ENCODE results near the gene GPRIN2. TPM values are rescaled to one million over a fixed set of nuclear protein-coding genes. Genes with fewer than 3 reads are reported as not detected.

The GPRIN2 gene
- total RNA-seq, 1 donor from 2014 or later = 18.8 TPM

DNA sequence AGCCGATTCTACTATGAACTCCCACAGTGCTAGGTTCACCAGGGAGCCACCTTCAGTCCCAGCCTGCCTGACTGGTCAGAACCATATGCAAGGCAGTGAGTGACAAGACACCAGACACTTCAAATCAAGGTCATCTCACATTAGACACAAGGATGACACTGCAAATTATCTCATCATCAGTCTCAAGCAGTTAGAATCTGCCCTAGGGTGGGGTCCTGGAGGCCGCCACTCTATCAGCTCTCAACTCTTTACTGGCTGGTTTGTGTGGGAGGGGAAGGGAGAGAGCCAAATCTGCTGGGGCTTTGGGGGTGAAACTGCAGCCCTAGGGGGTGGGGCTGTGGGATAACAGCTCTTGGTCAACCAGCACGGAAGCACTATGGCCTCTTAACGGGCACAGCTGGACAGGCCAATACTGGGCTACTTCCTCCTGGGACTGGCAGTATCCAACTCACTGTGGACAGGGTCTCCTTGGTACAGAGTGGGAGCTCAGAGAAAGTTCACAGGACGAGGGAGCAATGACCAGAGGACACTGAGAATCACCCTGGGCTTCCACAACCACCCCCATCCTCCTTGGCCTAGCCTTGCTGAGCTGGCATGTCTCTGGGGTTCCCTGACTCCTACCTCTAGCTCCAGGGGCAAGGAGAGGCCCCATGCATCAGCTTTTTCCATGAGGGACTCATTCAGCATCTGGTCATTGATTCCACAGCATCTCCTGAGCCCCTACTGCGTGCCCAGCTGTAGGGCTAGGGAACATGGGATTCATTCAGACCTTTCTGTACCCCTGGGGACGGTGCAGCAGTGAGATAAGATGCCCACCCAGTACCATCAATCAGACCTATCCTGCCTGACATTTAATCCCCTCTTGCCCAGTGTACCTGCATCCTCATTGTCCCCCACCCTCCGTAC lies 5.4 kb downstream of the GPRIN2 start:
- DNase-seq (ENCODE audit: low spot score in 2 of 2) (peak in 1 of 2 donors; percentile 50), FAIRE-seq (no peak)

DNA sequence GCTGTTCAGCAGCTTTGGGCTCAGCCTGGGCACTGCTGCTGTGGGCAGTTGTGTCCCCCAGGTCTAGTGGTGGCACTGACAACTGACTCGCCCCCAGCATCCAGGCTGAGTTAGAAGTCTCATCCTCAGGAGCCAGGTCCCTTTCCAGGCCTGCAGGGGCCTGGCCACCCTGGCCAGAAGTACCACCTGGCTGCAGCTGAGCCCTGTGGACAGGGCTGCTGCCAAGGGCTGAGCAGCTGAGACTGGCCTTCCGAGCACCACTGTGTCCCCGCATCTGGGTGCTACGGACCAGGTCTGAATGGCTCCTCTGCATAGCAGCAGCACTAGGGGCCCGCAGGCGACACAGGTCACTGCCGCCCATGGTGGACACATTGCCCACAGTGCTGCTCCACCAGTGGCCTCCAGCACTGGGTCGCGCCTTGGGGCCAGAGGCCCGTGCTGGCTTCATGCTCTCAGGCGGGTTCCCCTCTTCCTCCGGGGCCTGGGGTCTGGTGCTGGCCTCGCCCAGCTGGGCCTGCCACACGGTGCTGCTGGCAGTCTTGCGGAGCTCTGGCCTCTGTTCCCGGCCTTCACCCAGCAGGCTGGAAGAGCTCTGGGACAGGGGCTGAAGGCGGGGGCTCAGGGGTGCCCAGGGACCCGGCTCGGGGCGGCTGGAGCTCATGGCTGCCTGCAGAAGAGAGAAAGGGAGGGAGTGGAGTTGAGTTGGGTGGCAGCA lies 6.2 kb downstream of the GPRIN2 start:
- DNase-seq (ENCODE audit: low spot score in 2 of 2) = no peak
- FAIRE-seq = no peak

- FAIRE-seq (no peak), DNase-seq (ENCODE audit: low spot score in 2 of 2) (peak in 1 of 2 donors; percentile 47)
These were observed 7.0 kb downstream of the GPRIN2 start for GRCh38 chr10:46549171-46550075.

GRCh38 chr10:46548498-46549090 lies 7.9 kb downstream of the GPRIN2 start:
- no peak for FAIRE-seq

DNA sequence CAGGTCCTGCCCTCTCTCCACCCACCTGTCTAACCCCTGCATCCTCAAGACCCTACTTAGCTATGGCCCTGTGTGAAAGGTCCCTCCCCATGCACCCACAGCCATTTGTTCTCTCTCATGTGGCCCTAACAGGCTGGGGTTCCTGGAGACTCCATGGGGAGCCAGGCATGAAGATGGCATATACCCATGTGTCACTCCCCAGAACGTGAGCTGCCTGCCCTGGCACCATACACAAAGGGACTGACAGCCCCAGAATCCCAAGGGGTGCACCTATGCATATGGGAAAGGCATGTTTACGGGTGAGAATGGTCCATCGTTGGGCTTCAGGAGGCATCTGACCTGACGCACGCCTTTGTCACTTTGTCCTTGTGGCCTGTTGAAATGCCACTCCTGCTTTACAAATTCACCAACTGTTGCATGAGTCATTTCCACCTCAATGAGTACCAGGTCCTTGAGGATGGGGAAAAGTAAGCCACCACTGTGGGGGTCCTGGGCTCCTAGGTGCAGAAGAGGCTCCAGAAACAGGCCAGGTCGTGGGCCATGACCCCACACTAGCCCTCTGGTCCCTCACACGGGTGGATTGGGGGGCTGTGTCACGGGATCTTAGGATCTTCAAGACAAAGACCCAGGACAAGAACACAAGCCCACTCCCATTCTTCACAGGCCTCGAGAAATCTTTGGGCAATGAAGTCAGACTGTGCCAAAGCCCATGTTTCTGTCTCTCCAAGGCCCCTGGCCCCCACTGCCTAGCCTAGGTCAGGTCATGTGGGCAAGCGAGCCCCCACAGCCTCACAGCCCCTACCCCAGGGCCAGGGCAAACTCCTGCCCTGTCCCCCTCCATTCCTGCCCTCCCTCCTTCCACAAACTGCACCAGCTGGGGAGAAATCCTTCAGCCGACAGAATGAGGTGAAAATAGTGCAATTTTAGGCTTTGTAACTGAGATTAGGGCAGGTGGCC lies 8.6 kb downstream of the GPRIN2 start:
- no peak for FAIRE-seq
- DNase-seq (ENCODE audit: low spot score in 2 of 2) = peak in 1 of 2 donors; percentile 44

More at GRCh38 chr10:46548498-46549090, 7.9 kb downstream of the GPRIN2 start:
- DNase-seq (ENCODE audit: low spot score in 2 of 2) = peak in 1 of 2 donors; percentile 42

DNA sequence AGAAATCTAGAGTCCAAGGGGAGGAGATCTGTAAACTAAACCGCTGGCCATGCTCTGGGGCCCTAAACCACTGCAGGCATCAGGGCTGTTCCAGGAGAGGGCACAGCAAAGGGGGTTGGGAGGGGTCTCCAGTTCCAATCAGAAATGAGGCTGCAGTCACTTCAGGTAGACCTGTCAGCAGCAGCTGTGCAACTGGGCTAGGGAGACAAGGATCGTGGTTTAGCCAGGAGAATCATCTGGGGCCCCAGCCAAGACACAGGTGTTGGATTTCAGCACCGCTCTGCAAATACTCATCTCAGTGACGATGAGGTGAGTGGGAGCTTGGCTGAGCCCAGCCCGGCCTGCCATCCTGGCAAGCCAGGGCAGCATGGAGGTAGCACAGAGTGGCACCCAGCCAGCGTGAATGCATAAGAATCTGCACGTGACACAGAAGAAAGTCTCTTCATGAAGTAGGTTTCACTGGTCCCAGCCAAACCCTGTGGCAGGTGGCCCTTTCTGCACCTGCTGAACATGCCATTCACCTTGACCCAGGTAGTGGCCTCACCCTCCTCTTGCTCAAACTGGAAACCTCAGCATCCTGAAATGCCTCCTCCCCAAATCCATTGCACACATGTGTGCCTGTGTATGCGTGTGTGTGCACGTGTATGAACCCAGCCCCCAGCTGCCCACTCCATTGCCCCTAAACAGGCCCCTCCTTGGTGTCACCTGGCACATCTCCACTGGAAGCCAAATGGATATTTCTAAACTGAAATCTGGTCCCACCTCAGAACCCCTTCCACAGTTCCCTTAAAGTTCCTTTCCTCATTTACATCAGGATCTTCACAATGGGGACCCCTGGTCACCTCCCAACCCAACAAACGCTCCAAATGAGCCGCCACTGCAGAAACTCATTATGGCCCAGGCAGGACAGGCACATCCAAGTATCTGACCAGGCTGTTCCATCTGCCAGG lies 9.6 kb downstream of the GPRIN2 start:
- FAIRE-seq (no peak), DNase-seq (ENCODE audit: low spot score in 2 of 2) (peak in 1 of 2 donors; percentile 47)

GRCh38 chr10:46545861-46546590 lies 10.4 kb downstream of the GPRIN2 start:
- FAIRE-seq (no peak), DNase-seq (ENCODE audit: low spot score in 2 of 2) (peak in 1 of 2 donors; percentile 53)

GRCh38 chr10:46544989-46545791 lies 11.3 kb downstream of the GPRIN2 start:
- DNase-seq (ENCODE audit: low spot score in 2 of 2) = peak in 1 of 2 donors; percentile 52
- no peak for FAIRE-seq

DNA sequence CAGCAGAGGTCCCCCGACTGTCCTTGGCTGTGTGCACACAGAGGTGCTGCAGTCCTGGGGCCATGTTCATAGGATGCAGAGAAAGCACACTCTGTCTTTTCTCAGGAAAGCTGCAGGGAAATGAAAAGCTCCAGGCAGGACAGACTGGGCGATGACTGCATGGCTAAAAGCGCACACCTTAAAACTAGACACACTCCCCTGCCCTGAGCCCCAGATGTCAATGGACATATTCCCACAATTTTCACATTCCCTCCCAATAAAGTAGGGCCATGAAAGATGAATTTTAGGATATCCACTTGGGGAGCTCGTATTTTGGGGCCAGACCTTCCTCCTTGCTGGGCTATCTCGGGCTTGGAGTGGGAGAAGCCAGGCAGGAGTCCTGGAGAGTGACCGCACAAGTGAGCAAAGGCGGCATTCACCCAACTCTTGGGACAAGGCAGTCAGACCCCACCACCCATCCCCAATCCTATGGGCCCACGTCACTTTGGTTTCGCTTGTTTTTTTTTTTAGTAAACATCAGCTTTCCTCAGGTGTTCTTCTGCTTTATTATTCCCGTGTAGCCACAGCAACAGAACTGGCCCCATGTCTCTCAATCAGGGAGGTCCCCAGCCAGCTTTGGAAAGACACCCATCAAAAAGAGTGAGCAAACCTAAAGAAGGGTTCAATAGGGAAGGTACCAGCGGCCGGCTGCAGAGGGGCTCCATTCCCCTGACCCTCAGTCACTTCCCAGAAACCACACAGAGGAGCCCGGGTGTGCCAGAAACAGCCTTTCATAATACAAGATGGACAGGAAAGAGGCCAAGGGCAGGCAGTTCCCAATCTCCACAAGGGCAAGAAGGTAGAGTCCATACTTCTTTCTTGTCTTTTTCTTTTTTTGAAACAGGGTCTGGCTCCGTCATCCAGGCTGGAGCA lies 12.7 kb downstream of the GPRIN2 start:
- no peak for FAIRE-seq
- peak in 1 of 2 donors; percentile 38 for DNase-seq (ENCODE audit: low spot score in 2 of 2)

DNA sequence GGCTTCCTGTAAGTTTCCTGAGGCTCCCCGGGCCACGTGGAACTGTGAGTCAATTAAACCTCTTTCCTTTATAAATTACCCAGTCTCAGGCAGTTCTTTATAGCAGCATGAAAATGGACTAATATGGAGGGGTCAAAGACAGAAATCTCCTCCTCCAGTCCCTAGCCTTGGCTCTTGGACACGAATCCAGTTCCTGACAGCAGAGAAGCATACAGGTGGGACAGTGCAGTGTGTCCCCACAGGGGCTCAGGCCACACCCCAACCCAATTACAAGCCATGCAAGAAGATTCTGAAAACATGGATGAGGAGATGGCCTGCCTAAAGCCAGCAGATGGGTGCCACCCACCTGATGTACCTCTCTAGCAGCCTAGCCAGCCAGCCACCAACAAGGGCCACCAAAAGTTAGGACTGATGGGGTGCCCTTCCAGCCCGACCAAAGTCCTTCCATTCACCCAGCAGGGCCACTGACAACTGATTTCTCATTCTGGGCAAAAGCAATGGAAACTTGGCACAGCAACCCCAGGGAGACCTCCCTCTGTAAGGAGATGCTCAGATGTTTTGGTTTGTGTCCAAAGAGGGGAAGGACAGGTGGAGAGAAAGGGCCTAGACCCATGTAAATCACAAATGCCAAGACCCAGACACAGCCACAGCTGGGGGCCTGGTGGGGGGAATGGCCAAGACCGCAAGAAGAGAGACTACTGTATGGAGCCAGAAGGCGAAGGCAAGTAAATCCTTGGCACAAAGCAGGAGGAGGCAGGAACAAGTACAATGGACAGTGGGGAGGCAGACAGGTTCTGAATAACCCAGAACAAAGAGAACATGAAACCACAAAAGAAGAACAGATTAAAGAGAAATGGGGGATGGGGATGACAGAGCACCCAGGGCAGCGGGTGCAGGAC lies 13.6 kb downstream of the GPRIN2 start:
- peak in 1 of 2 donors; percentile 33 for DNase-seq (ENCODE audit: low spot score in 2 of 2)

DNA sequence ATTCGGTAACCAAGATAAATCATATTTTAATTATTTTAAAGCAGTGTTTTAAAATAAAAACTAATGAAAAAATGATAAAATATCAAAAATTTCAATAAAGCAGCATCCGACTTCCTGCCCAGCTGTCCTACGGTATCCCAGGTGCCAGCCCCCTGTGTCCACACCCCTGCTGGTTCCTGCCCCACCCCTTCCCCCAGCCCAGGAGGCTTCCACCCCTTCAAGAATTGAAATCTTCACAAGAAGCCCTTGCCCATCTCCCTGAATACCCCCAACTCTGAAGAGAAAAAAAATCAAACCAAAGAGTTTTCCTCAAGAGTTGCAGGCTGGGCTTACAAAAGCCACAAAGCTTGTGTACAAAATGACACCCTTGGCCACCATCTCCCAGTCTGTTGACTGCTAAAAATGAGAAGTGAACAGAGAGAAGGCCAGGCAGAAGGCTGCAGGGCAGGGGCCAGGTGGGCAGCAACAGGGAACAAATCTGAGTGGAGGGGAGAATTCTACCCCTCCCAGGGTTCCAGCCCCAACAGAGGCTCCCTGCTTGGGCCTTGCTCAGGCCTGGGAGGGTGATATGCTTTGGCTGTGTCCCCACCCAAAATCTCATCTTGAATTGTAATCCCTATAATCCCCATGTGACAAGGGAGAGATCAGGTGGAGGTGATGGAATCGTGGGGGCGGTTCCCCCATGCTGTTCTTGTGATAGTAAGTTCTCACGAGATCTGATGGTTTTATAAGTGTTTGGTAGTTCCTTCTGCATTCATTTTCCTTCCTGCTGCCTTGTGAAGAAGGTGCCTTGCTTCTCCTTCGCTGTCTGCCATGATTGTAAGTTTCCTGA lies 14.5 kb downstream of the GPRIN2 start:
- no peak for DNase-seq (ENCODE audit: low spot score in 2 of 2)
- no peak for FAIRE-seq

More for the DNA sequence above, 13.6 kb downstream of the GPRIN2 start:
- FAIRE-seq = no peak

DNA sequence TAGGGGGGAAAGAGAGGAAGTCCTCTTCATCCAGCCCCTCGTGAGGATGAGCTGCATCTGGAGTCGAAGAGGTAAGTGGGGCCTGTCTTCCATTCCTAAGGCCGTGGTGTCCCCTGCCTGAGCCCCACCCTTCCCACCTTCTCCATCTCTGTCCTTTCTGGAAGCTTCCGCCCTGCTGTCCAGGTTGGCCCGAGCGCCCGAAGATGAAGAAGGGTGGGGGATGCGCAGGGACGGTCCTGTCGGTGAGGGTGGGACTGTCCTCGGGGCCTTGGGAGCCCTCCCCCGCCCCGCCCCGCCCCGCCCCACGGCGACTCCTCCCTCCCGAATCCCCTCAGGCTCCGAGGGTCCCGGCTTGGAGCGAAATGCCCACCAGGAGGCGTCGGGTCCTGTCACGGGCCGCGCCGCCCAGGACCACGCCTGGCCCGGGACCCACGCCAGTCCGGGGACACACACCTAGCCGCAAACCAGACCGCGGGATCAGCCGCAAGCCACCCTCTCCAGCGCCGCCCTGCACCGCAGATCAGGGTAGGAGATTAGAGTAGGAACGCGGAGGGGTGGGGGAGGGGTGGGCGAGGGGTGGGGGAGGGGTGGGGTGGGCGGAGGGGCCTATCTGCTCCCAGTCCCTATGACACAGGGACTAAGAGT lies 15.3 kb downstream of the GPRIN2 start:
- DNase-seq (ENCODE audit: low spot score in 2 of 2) (no peak), FAIRE-seq (no peak)

Data from frontal cortex (tissue), 4 donors.